Right kidney (tissue), 1 donor: ENCODE results near the gene PGA4.
A peak's percentile ranks its signal among the peaks of the same experiment; 100 is the strongest.
"Not testable (repeated sequence)": the region's sequence is repeated elsewhere in the genome, so short reads cannot be mapped to it uniquely, and the experiment has no call there.

Source experiments
- DNase-seq: peaks from one replicate; pipeline ENCODE4 v3.0.0-alpha.2; 2016

Gene PGA4

DNA sequence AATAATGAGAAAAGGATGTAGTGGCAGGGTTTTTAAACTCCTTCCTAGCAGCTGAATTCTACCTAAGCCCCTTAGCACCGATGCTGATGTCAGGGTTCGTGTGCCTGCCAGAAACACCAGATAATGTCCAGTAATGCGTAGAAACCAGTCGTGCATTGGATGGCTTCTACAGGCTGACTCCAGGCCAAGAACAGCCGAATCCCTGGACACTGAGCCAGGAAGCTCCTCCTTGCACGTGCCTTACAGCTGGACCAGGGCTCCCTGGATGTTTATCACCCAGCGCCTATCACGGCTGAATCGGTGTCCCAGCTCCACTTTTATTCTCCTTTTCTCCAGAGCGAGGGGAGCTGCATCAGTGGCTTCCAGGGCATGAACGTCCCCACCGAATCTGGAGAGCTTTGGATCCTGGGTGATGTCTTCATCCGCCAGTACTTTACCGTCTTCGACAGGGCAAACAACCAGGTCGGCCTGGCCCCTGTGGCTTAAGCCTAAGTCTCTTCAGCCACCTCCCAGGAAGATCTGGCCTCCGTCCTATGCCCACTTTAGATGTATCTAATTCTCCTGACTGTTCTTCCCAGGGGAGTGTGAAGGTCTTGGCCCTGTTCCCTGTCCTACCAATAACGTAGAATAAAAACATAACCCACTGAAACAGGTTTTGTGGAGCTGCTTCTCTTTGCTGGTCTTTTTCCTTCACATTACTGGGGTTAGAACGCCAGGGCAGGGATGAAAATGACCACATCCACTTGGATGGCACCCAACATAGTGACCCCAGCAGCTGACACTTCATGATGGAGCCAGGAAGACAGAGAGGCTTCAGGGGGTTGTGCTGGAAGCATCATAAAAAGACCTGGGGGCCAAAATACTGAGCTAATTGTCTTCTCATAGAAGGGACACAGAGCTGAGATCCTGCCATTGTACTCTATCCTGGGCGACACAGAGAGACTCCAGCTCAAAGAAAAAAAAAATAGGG lies 28.9 kb downstream of the PGA4 start:
- DNase-seq = not testable (repeated sequence)

DNA sequence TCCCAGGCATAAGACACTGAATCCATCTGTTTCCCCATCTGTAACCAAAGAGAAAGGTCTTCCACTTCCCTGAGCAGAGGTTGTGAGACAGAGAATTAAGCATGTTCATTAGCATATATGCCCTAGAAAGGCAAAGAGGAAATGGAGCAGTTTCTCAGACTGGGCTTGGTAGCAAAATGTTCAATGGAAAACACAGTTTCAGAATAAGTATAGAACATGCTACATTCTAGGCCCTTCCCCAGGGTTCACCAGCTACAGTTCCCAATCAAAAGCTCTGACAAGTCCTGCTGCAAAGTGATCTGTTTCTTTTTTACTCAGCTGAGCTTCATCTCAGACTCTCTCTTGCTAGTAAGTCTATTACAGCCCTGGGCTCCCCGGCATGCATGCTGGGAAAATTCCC lies 30.2 kb downstream of the PGA4 start:
- not testable (repeated sequence) for DNase-seq

DNA sequence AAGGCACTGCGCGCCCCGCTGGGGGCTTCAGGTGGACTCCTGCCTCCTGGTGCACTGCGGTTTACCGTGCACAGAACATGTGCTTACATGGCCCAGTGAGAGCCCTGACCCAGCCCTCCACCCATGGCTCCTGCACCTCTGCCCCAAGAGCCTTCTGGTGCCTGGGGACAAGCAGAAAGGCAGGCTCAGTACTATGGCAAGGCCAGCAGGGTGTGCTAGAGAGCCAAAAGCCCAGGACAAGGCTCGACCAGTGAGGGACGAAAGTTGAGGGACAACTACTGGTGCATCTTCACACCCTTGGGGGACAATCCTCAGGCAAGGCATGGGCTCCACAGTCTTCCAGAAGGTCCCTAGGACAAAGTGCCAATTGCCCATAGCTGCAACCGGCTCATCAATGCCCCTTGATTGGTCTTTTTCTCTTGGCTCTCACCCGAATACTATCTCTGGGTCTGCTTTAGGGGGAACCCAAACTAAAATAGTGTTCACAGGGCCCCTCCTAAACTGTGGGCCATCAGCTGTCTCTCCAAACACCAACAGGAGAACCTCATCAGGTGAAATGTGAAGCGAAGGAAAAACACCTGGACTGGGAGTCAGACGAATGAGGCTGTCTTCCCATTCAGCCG lies 32.4 kb downstream of the PGA4 start:
- DNase-seq = peak; percentile 31

DNA sequence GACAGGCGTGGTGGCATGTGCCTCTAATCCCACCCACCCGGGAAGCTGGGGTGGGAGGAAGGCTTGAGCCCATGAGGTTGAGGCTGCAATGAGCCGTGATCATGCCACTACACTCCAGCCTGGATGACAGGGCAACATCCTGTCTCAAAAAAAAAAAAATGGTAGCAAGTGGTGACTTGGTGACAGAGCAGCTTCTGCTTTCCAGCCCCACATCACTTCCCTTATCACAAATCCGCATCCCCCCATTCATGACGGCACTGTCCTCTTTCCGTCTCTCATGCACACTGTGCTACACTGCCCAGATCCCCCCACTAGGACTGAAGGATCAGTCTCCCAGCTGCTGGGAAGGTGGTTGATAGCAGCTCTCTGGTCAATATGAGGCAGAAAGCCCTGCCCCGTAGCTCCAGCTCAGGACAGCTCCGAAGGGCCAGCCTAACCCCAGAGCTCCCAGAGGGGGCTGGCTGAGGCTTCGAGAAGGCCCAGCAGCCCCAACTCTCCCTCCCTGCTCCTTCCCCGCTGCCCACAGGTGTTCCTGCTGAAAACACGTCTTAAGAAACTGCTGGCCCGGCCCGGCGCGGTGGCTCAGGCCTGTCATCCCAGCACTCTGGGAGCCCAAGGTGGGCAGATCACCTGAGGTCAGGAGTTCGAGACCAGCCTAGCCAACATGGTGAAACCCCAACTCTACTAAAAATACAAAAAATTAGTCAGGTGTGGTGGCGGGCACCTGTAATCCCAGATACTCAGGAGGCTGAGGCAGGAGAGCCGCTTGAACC lies 34.7 kb downstream of the PGA4 start:
- DNase-seq = no peak

DNA sequence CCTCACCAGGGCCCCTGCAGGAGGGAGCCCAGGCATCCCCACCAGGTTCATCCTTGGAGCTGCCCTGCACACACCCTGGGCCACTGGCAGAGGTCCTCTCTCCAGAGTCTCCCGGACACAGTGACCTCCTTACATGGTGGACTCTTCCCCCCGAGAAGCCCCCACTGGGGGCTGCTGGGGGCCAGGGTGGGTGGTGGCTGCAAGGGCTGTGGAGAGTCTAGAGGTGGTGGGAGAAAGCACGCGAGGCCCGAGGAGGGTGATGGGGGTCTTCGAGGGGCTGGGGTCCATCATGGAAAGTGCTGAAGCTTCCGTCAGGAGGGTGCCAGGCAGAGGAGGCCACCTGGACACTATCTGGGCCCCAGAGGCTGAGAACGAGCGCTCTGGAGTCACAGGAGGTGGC lies 36.4 kb downstream of the PGA4 start:
- no peak for DNase-seq

DNA sequence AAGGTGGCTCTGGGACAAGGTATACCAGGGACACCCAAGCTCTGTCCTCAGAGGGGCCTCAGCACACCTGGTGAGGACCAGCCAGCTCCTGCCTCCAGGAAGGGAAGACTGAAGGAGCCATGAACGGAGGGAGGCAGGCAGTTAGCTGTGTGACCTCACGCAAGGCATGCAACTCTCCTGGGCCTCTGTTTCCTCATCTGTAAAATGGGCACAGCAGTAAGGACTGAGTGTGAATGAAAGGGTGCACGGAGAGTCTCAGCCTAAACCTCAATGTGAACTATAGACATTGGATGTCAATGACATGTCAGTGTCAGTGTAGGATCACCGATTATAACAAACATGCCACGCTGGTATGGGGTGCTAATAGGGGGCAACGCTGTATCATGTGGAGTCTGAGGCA lies 37.2 kb downstream of the PGA4 start:
- no peak for DNase-seq

DNA sequence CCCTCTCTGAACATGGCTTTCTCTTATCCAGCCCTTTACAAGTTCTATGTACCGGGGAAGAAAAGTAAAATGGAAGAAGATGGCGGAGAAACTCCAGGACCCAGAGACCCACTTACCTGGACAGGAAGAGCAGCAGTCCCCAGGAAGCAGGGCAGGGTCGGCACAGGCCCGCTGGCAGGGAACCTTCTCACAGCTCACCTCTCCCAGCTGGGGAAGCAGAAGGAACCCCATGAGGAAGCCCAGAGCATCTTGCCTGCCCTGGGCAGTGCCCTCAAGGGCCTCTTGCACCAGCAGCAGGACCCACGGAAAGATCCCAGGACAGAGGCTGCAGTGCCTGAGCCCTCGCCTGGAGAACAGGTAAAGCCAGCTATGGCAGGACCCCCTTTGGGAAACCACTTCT lies 42.2 kb downstream of the PGA4 start:
- DNase-seq = no peak

DNA sequence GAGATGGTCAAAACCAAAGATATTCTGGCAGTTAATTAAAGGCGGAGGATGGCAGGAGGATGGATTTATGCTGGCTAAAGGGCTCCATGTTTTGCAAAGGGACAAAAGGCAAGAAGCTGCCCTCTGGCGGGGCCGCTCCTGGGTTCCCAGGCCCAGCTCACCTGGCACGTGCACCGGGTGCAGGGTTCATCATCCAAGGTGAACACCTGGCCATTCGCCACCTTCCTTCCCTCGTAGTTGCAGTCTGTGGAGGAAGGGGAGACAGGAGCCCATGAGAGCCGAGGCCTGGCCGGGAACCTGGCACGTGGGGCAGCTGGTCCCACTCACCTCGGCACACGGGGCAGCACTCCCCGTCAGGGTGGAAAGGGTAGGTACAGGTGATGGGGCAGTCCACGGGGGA lies 42.6 kb downstream of the PGA4 start:
- no peak for DNase-seq

DNA sequence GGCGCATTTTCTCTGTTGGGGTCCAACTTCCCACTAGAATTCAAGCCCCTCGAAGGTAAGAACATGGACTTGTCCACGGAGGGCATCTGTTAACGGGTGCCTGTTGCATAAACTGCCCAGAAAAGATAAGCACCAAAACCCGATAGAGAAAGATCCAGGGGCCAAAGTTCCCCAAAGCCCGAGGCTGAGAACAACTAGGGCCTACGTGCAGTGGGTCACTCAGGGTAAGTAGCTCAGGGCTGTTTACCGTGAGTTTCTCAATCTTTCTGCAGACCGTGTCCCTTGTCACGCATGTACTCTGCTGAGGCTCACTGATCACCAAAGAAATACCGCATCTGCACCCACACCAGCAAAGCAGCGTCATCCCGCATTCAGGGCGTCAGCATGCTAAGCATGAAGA lies 43.2 kb downstream of the PGA4 start:
- no peak for DNase-seq

DNA sequence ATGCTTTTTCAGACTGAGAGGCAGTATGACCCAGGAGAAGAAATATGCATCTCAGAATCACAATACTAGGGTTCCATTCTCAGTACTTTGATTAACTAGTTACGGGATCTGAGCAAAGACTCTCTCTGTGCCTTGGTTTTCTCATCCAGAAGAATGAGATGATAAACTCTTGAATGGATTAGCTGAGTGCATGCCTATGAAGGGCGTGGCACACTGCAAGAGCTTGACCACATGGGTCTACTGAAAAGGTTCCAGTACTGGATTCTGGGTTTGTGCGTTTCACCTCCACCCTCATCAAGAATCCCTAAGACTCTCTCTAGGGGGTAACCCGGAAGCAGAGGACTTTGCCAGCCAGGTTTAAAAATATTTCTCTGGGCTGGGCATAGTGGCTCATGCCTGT lies 44.5 kb downstream of the PGA4 start:
- no peak for DNase-seq

DNA sequence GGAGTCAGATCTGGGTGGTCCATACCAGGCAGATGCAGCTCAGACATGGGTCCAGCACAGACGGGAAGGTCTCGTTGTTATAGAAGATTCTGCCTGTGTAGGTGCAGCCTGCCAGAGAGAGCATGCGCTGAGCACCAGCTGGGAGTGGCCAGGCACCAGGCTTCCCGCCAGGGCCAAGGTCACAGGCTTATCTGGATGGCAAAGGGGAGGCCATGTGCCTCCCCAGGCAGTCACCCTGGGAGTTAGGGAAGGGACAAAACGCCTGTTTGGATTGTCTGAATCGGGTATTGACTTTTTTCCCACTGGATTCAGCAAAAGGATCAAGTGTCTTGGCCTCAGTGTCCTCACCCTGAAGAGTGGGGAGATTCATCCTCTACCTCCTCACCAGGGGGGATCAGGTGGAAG lies 45.3 kb downstream of the PGA4 start:
- no peak for DNase-seq

DNA sequence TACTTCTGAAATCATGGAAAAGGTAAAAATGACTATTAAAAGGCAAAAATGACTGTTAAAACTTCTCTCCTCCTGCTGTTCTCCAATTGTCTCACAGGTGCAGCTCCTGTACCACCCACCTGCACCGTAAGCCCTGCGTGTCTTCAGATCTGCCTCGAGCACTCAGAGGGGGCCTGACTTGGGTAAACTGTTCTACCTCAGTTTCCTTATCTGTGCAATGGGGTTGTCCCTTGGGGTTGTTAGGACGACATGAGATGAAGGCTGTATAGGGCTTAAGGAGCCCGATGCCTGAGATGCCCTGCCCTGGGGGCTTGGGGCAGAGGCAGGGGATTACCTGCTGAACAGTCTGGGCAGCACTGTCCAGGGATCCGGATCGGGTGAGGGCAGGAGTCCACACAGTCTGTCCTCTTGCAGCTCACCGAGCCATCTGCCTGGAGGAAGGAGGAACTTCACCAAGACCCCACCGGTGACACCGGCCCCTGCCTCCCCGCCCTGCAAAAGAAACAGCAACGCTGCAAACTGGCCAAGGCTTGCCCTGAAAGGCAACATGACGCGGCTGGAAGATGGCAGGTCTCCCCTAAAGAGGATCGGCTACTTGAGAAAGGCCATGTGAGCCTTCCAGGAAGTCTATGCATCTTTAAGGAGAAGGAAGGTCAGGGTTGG lies 46.6 kb downstream of the PGA4 start:
- DNase-seq = no peak

DNA sequence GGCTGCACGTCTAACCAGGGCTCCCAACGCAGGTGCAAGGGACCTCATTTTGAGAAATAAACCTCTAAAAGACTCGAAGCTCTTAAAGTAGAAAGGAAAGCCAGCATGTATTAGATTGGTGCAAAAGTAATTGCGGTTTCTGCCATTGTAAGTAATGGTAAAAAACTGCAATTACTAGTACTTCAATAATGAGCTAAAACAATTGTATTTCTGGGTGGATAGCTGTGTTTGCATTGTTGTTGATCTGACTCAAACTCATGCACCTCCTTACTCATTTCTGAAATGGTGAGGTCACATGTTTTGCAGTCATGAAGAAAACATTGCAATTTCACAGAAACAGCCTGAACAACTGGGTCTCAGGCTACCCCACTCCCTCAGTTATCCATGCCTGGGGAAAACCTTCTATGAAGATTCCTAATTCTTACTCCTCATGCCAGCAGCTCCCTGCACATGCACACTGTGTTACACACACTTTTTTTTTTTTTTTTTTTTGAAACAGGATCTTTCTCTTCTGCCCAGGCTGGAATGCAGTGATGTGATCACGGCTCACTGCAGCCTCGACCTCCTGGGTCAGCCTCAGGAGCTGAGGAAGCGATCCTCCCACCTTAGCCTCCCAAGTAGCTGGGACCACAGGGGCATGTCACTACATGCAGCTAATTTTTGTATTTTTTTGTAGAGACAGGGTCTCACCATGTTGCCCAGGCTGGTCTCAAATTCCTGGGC lies 48.4 kb downstream of the PGA4 start:
- no peak for DNase-seq

DNA sequence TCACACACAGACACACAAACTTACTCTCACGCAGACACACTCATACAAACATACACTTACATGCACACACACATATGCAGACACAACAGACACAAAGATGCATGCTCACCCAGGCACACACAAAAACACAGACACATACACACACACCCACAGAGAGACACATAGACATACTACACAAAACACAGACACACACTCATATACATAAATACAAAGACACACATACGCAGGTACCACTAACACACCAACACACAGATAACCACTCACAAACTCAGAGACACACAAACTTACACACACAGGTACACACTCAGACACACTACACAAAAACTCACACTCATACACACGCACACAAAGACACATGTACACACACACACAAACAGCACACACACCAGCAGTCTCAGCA lies 50.6 kb downstream of the PGA4 start:
- DNase-seq = no peak

DNA sequence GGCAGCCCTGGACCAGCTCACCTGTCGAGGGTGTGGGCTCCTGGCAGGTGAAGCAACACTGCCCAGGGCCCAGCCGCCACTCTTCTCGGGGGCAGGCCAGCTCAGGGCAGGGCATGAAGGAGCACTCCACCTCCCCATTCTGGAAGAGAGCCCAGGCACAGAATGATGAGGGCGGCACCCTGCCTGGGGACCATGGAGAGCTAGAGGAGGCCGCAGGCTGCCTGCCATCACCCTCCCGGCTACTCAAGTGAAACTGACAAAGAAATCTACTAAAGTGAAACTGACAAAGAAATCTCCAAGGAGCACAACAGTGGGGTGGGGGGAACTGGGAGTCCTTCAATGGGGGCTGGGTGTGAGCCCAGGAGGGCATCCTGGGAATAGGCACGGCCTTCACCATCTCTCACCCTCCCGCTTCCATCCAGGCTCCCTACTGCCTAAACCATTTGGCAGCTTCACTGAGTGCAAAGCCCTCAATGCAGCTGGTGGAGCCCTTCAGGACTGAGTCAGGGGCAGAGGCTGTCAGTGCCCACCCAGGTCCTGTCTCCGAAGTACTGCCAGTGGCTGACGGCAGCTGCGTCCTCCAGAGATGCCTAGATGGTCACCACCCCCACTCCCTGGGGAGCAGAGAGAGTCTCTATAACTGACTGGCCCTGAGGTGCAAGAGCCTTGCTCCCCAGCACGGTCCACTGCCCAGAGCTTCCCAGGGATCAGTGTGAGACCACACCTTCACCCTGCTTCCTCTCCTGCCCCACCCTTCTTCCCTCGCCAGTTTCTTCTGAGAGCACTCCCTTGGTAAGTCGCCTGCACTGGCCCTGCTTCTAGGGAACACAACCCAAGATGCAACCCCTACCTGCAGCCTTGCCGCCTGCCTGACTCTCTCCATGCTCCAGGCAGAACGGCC lies 51.3 kb downstream of the PGA4 start:
- no peak for DNase-seq

DNA sequence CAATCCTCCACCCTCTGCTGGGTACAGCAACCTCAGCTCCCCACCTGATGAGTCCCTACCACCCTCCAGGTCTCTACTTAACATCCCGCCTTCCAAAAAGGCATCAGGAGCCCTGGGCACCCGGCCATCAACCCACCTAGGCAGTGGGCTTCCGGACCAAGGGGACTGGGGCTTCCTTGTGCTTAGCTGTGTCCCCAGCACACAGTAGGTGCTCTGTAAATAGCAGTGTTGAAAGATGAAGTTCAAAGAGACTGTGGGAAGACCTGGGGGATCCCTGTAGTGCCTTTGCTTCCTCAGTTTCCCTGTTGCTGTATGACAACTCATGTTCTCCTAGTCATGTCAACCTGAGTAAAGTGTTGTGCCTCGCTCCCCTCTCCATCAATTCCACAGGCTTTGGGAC lies 51.9 kb downstream of the PGA4 start:
- DNase-seq = no peak

DNA sequence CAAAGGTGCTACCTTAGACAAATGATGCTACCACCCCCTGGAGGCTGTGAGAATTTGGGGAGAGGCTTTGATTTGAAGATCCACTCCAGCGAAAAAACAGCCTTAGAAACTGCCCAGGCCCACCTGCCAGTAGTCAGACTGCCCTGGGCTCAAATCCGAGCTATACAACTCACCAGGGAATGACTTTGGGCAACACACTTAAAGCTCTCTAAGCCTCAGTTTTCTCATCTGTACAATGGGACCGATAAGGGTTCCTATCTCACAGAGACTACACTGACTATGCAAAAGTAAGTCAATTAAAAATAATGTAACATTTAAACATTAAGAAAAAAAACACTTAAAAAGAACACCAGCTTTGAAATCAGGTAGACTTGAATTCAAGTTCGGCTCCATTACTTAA lies 53.0 kb downstream of the PGA4 start:
- DNase-seq = no peak

DNA sequence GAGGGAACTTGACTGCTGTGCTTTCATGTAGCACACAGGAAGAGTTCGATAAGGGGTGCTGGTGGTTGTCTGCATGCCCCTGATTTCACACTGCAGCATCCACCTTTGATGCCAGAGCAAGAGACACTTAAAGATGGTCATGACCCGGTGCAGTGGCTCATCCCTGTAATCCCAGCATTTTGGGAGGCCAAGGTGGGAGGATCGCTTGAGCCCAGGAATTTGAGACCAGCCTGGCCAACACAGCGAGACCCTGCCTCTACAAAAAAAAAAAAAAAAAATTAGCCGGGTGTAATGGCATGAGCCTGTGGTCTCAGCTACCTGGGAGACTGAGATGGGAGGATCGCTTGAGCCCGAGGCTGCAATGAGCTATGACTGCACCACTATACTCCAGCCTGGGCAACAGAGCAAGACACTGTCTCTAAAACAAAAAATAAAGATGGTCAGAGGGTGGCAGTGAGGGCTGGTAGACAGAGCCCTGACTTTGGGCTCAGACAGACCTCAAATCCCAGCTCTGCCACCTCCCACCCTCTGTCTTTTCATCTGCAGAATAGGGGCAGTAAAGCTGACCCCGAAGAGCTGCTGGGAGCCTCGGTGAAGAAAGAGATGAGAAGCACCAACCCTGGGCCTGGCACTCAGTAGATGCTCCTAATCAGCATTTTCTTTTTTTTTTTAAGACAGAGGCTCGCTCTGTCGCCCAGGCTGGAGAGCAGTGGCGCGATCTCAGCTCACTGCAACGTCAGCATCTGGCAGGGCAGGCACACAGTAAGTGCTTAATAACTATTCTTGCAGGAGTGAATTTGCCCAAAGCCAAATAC lies 55.2 kb downstream of the PGA4 start:
- DNase-seq = no peak

DNA sequence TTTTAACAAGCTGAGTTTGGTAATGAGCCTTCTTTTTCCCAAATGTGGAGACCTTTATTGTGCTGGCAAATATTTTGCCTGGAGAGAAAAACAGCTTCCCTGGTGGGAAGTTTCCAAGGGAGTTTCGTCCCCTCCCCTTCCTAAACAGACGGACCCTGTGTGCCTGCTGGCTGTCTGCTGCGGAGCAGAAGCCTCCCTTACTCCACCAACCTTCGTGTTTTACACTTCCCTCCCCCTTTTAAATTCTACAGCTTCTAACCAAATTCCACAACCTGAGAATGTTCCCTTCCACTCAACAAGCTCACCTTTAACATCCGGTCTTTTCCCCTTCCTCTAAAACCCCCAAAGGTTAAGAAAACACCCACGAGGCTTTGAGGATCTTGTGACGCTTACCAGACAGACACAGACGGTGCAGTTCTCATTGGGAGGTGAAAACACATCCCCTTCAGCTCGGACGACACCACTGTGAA lies 55.9 kb downstream of the PGA4 start:
- DNase-seq = no peak
